Progenitor cell of endocrine pancreas (in vitro differentiated cells): ENCODE results near the gene DYSF. TPM values are rescaled to one million over a fixed set of nuclear protein-coding genes. Genes with fewer than 3 reads are reported as not detected.

Source experiments
- DNase-seq: peaks from one replicate; pipeline ENCODE4 v3.0.0; 2021; ENCODE audit warnings: low spot score; ENCODE audit not compliant: unreplicated experiment
- H3K27ac Mint-ChIP-seq: 2 replicates; pipeline ENCODE4 v1.8.0; 2021; ENCODE audit warnings: mild to moderate bottlenecking, moderate library complexity, mixed read lengths
- H3K27me3 Mint-ChIP-seq: 2 replicates; pipeline ENCODE4 v1.8.0; 2021; ENCODE audit warnings: mixed read lengths
- H3K36me3 Mint-ChIP-seq: 2 replicates; pipeline ENCODE4 v1.8.0; 2022; ENCODE audit warnings: mixed read lengths; ENCODE audit not compliant: insufficient read depth
- H3K4me1 Mint-ChIP-seq: 2 replicates; pipeline ENCODE4 v1.8.0; 2021; ENCODE audit warnings: low read depth, mixed read lengths
- H3K4me3 Mint-ChIP-seq: 2 replicates; pipeline ENCODE4 v1.8.0; 2021; ENCODE audit warnings: low read depth, mild to moderate bottlenecking, moderate library complexity, mixed read lengths
- H3K9me3 Mint-ChIP-seq: 2 replicates; pipeline ENCODE4 v1.8.0; 2021; ENCODE audit warnings: low read depth, mixed read lengths
- total RNA-seq: library from RNA; stranded (reverse); gene quantifications from 2 replicates; pipeline ENCODE4 v1.2.1, GENCODE V29; 2021
- TF ChIP-seq, protein P1 (sequence below): fragments of 200-600 bp; sonication (generic); IDR thresholded peaks from one replicate; pipeline ENCODE4 v1.5.0; 2021; ENCODE audit warnings: antibody characterized with exemption, mild to moderate bottlenecking; ENCODE audit not compliant: unreplicated experiment

Gene DYSF
- total RNA-seq, 1 donor from 2014 or later = 1.4 TPM

- H3K4me1 Mint-ChIP-seq = no peaks in the 10 kb centered on the region
- H3K36me3 Mint-ChIP-seq = no peaks in the 10 kb centered on the region
- H3K27ac Mint-ChIP-seq = no peak overlapping the region
- TF ChIP-seq, protein P1, sequence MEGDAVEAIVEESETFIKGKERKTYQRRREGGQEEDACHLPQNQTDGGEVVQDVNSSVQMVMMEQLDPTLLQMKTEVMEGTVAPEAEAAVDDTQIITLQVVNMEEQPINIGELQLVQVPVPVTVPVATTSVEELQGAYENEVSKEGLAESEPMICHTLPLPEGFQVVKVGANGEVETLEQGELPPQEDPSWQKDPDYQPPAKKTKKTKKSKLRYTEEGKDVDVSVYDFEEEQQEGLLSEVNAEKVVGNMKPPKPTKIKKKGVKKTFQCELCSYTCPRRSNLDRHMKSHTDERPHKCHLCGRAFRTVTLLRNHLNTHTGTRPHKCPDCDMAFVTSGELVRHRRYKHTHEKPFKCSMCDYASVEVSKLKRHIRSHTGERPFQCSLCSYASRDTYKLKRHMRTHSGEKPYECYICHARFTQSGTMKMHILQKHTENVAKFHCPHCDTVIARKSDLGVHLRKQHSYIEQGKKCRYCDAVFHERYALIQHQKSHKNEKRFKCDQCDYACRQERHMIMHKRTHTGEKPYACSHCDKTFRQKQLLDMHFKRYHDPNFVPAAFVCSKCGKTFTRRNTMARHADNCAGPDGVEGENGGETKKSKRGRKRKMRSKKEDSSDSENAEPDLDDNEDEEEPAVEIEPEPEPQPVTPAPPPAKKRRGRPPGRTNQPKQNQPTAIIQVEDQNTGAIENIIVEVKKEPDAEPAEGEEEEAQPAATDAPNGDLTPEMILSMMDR = no peak
- no peaks in the 10 kb centered on the region for H3K9me3 Mint-ChIP-seq
- no peak overlapping the region for H3K4me3 Mint-ChIP-seq
- no peak for DNase-seq
- H3K27me3 Mint-ChIP-seq = peaks cover 12% of the 10 kb centered on the region
Observed at GRCh38 chr2:71669628-71670429, 216.5 kb downstream of the DYSF start.

DNA sequence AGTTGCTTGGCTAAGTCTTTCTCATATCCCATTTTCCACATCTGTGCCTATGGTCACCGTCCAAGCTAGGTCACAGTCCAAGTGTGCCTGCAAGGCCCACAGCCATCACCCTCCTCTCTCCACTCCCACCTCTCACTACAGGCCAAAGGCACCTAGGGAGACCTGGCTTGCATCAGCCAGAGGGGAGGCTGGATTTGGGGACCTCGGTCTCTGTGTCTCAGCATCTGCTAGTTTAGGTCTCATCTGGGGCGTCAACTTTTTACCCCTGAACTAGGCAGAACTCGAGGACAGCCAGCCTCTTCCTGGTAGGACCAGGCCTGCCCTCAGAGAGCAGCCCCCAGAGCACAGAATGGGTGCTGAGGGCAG, 217.1 kb downstream of the DYSF start:
- no peak for DNase-seq
- Mint-ChIP-seq H3K4me3 (no peak overlapping the region), H3K27ac (no peak overlapping the region), H3K4me1 (no peaks in the 10 kb centered on the region), H3K27me3 (peaks cover 12% of the 10 kb centered on the region), H3K9me3 (no peaks in the 10 kb centered on the region), H3K36me3 (no peaks in the 10 kb centered on the region)
- TF ChIP-seq, protein P1 = no peak

GRCh38 chr2:71671203-71671854, 218.0 kb downstream of the DYSF start:
- no peak overlapping the region for H3K27ac Mint-ChIP-seq

DNA sequence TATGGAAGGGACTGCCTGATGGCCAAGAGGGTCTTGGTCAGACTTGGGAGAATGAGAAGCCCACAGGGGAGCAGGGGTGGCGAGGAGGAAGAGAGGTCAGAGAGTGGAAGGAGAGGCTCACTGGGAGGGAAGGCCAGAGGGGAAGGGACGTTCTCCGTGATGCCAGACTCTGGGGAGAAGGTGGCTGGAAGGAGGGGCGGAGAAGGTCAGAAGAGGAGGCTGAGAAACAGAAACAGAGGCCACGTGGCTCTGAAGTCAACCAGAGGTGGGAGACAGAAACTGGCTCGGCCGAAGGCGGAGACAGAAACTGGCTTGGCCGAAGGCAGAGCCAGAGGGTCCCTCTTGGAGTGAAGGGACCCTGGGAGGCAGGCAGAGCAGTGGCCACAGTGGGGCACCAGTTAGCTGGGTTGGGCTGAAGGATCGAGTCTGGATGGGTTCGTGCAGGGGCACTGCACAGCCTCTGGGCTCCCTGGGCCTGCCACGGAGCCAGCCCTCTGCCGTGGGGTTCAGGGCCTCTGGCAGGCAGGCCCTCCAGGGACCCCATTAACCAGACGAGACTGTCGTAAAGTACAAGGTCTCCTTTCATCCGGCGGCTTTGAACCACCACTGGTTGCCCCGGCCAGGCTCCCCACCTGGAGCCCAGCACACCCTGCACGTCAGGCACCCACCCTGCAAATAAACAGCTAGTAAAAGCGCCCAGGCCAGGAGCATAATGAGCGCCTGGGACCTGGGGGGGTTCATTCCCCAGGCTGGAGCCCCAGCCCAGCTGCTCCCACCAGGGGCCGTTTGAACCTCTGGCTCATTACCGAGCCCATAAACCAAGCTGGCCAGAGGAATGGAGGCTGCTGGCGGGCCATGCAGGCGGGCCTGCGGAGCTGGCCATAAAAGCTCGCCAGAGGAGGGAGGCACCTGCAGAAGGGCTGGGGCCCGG, 218.8 kb downstream of the DYSF start:
- no peaks in the 10 kb centered on the region for H3K9me3 Mint-ChIP-seq
- no peak overlapping the region for H3K4me3 Mint-ChIP-seq
- H3K27ac Mint-ChIP-seq = no peak overlapping the region
- H3K4me1 Mint-ChIP-seq = no peaks in the 10 kb centered on the region
- TF ChIP-seq, protein P1 = peak; percentile 28
- H3K27me3 Mint-ChIP-seq = peaks cover 12% of the 10 kb centered on the region
- no peak for DNase-seq
- no peaks in the 10 kb centered on the region for H3K36me3 Mint-ChIP-seq

More at GRCh38 chr2:71671203-71671854, 218.0 kb downstream of the DYSF start:
- Mint-ChIP-seq H3K9me3 (no peaks in the 10 kb centered on the region), H3K27me3 (peaks cover 12% of the 10 kb centered on the region), H3K4me1 (no peaks in the 10 kb centered on the region), H3K4me3 (no peak overlapping the region), H3K36me3 (no peaks in the 10 kb centered on the region)
- TF ChIP-seq, protein P1 = no peak
- no peak for DNase-seq
